LNCAP (cell line): ENCODE measurements around the gene FANCC.

Source experiments
- CTCF ChIP-seq: fragments of 450-650 bp; IDR thresholded peaks from 2 replicates; pipeline ENCODE4 v1.5.1; 2017; ENCODE audit warnings: mild to moderate bottlenecking

FANCC gene

GRCh38 chr9:95229230-95229915, 88.1 kb downstream of the FANCC start:
- TF ChIP-seq CTCF: no peak

- no peak for TF ChIP-seq CTCF
Observed at GRCh38 chr9:95226921-95227320, 90.6 kb downstream of the FANCC start.

GRCh38 chr9:95225726-95226106, 91.8 kb downstream of the FANCC start:
- no peak for TF ChIP-seq CTCF

GRCh38 chr9:95225076-95225725, 92.3 kb downstream of the FANCC start:
- no peak for TF ChIP-seq CTCF

- no peak for TF ChIP-seq CTCF
Observed at GRCh38 chr9:95224376-95225019, 93.0 kb downstream of the FANCC start.

GRCh38 chr9:95218773-95219172, 98.7 kb downstream of the FANCC start:
- no peak for TF ChIP-seq CTCF

- TF ChIP-seq CTCF: no peak
Observed at GRCh38 chr9:95217936-95218335, 99.6 kb downstream of the FANCC start.
